BE2C (cell line): ENCODE results near the gene LTB4R2.

Experiments used
- DNase-seq: peaks from one replicate; pipeline ENCODE4 v3.0.0-alpha.2; 2020
- H3K27me3 ChIP-seq: fragments of 250-450 bp; sonication (Bioruptor Pico); 2 replicates; pipeline ENCODE4 v1.5.1; 2020; ENCODE audit warnings: mild to moderate bottlenecking
- H3K36me3 ChIP-seq: fragments of 250-450 bp; sonication (Bioruptor Pico); 2 replicates; pipeline ENCODE4 v1.5.1; 2020; ENCODE audit warnings: mild to moderate bottlenecking
- H3K4me1 ChIP-seq: fragments of 250-450 bp; sonication (Bioruptor Pico); 2 replicates; pipeline ENCODE4 v1.5.1; 2020
- H3K4me3 ChIP-seq: 2 replicates; pipeline ENCODE4 v1.5.1; 2011; ENCODE audit warnings: low read depth, low read length
- H3K9me3 ChIP-seq: fragments of 250-450 bp; sonication (Bioruptor Pico); 2 replicates; pipeline ENCODE4 v1.5.1; 2020
- TF ChIP-seq, protein P1 (sequence below): IDR thresholded peaks from 2 replicates; pipeline ENCODE4 v1.5.1; 2012; ENCODE audit warnings: mild to moderate bottlenecking, low read depth, low read length

LTB4R2 gene

DNA sequence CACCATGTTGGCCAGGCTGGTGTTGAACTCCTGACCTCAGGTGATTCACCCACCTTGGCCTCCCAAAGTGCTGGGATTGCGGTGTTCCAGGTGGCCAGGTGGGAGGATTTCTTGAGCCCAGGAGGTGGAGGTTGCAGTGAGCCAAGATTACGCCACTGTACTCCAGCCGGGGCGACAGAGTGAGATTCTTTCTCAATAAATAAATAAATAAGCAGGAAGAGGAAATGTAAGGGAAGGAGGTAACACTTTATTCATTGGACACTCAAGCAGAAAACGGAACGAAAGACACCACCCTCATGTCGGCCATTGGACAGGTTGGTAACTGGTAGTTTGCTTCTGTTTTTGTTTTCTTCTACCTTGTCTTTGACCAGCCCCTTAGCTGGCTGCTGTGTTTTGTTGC is 45.1 kb downstream of the LTB4R2 start:
- H3K4me1 ChIP-seq, result no peaks in the 10 kb centered on the region
- DNase-seq, result no peak
- TF ChIP-seq, protein P1, sequence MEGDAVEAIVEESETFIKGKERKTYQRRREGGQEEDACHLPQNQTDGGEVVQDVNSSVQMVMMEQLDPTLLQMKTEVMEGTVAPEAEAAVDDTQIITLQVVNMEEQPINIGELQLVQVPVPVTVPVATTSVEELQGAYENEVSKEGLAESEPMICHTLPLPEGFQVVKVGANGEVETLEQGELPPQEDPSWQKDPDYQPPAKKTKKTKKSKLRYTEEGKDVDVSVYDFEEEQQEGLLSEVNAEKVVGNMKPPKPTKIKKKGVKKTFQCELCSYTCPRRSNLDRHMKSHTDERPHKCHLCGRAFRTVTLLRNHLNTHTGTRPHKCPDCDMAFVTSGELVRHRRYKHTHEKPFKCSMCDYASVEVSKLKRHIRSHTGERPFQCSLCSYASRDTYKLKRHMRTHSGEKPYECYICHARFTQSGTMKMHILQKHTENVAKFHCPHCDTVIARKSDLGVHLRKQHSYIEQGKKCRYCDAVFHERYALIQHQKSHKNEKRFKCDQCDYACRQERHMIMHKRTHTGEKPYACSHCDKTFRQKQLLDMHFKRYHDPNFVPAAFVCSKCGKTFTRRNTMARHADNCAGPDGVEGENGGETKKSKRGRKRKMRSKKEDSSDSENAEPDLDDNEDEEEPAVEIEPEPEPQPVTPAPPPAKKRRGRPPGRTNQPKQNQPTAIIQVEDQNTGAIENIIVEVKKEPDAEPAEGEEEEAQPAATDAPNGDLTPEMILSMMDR, result no peak
- H3K9me3 ChIP-seq, result no peaks in the 10 kb centered on the region
- no peaks in the 10 kb centered on the region for H3K36me3 ChIP-seq
- H3K27me3 ChIP-seq, result peaks cover 35% of the 10 kb centered on the region
- H3K4me3 ChIP-seq, result no peak overlapping the region

DNA sequence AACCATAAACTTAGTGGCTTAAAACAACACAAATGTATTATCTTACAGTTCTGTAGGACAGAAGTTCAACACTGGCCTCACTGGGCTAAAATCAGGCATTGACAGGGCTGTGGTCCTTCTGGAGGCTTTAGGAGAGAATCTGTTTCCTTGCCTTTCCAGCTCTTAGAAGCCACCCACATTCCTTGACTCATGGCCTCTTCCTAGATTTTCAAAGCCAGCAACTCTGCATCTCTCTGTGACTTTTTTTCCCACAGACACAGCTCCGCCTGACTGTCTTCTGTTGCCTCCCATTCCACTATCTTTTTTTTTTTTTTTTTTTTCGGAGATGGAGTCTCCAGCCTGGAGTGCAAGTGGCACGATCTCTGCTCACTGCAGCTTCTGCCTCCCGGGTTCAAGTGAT is 46.3 kb downstream of the LTB4R2 start:
- TF ChIP-seq, protein P1, result no peak
- Histone ChIP-seq H3K4me1 (no peaks in the 10 kb centered on the region), H3K27me3 (peaks cover 23% of the 10 kb centered on the region), H3K4me3 (no peak overlapping the region), H3K9me3 (no peaks in the 10 kb centered on the region), H3K36me3 (no peaks in the 10 kb centered on the region)
- no peak for DNase-seq

DNA sequence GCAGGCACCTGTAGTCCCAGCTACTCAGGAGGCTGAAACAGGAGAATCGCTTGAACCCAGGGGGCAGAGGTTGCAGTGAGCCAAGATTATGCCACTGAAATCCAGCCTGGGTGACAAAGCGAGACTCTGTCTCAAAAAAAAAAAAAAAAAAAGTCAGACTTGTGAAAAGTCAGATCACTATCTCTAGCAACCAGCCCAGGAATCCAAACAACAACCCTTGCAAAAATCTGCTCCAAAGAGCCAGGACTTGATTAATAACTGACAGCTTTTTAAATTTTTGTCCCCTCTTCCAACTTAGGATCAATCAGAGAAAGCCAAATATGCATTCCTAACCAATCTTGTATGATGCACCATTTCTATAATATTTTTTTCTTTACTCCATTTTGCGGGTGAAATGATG is 50.3 kb downstream of the LTB4R2 start:
- Histone ChIP-seq H3K4me1 (no peaks in the 10 kb centered on the region), H3K9me3 (no peaks in the 10 kb centered on the region), H3K27me3 (no peaks in the 10 kb centered on the region; the same call in 1 of the 2 replicates), H3K36me3 (no peaks in the 10 kb centered on the region), H3K4me3 (no peak overlapping the region)
- TF ChIP-seq, protein P1, result no peak
- DNase-seq, result no peak

DNA sequence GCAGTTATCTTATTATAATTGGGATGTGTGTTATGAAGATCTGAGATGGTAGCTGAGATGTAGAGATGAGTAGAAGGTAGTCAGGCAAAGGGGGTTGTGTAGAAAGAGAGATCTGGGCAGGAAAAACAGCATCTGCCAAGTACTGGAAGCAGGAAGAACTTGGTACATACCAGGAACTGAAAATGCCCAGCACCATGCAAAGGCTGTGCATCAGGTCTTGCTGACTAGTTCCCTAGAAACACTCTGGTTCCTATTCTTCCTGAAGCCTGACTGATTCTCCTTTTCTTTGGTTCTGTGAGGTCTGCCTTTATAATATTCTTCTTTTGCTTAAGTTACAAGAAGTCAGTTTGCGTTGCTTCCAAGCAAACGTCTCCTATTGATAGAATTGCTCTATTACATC is 51.4 kb downstream of the LTB4R2 start:
- Histone ChIP-seq H3K27me3 (no peaks in the 10 kb centered on the region; the same call in 1 of the 2 replicates), H3K36me3 (no peaks in the 10 kb centered on the region), H3K4me1 (no peaks in the 10 kb centered on the region), H3K9me3 (no peaks in the 10 kb centered on the region), H3K4me3 (no peak overlapping the region)
- no peak for DNase-seq
- TF ChIP-seq, protein P1, result no peak
